GM23248 (cell line): ENCODE measurements around the gene SRGAP2B.
"Not testable (repeated sequence)": the region's sequence is repeated elsewhere in the genome, so short reads cannot be mapped to it uniquely, and the experiment has no call there.

Experiments
- EZH2 ChIP-seq: fragments of 200-600 bp; sonication (generic); IDR thresholded peaks from 2 replicates; pipeline ENCODE4 v1.6.1; 2018; ENCODE audit warnings: antibody characterized with exemption, mild to moderate bottlenecking; ENCODE audit not compliant: insufficient read depth, poor library complexity, severe bottlenecking
- EZH2phosphoT487 ChIP-seq: fragments of 200-600 bp; sonication (generic); IDR thresholded peaks from 2 replicates; pipeline ENCODE4 v1.6.1; 2018; ENCODE audit warnings: antibody characterized with exemption, moderate library complexity, mild to moderate bottlenecking, low read depth; ENCODE audit not compliant: insufficient read depth

GRCh38 chr1:144966488-144966887, 128.6 kb downstream of the SRGAP2B start:
- not testable (repeated sequence) for TF ChIP-seq EZH2phosphoT487, EZH2
